Measurements from ENCODE around the gene KLK1.
"Not testable (repeated sequence)": the region's sequence is repeated elsewhere in the genome, so short reads cannot be mapped to it uniquely, and the experiment has no call there.

The KLK1 gene

GRCh38 chr19:50817941-50818858 lies 5.4 kb downstream of the KLK1 start:
- no peak for DNase-seq (ENCODE audit: insufficient read length, low spot score)

GRCh38 chr19:50815439-50815838 lies 8.1 kb downstream of the KLK1 start:
- DNase-seq (ENCODE audit: insufficient read length, low spot score) (no peak), FAIRE-seq (no peak)

More at GRCh38 chr19:50817941-50818858, 5.4 kb downstream of the KLK1 start:
- no peak for FAIRE-seq

DNA sequence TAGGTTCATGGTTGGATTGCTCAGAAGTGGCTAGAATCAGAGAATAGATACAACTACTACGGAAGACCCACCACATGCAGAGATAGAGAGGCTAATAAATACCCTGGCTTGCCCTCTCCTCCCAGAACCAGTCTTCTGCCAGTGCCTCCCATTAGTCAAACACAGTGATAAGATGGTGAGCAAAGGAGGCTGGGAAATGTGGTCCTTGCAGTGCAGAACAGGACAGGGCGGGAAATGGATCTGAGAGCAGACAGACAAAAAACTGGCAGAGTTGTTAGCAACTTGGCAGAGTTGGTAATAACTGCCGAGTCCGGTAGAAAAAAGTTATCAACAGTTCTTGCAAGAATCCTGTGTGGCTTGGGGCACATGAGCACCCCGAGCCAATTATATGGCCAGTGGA lies 8.7 kb downstream of the KLK1 start:
- no peak for DNase-seq (ENCODE audit: insufficient read length, low spot score)
- no peak for FAIRE-seq

- FAIRE-seq (no peak), DNase-seq (ENCODE audit: insufficient read length, low spot score) (no peak)
These were observed 11.1 kb downstream of the KLK1 start for GRCh38 chr19:50812474-50812873.

DNA sequence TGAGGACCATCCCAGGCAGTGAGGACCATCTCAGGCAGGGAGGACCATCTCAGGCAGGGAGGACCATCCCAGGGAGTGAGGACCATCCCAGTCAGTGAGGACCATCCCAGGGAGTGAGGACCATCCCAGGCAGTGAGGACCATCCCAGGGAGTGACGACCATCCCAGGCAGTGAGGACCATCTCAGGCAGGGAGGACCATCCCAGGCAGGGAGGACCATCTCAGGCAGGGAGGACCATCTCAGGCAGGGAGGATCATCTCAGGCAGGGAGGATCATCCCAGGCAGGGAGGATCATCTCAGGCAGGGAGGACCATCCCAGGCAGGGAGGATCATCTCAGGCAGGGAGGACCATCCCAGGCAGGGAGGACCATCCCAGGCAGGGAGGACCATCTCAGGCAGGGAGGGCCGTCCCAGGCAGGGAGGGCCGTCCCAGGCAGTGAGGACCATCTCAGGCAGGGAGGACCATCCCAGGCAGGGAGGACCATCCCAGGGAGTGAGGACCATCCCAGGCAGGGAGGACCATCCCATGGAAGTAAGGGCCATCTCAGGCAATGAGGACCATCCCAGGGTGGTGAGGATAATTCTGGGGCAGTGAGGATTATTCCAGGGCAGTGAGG lies 11.9 kb downstream of the KLK1 start:
- DNase-seq (ENCODE audit: insufficient read length, low spot score) = not testable (repeated sequence)
- FAIRE-seq = peak; percentile 71

DNA sequence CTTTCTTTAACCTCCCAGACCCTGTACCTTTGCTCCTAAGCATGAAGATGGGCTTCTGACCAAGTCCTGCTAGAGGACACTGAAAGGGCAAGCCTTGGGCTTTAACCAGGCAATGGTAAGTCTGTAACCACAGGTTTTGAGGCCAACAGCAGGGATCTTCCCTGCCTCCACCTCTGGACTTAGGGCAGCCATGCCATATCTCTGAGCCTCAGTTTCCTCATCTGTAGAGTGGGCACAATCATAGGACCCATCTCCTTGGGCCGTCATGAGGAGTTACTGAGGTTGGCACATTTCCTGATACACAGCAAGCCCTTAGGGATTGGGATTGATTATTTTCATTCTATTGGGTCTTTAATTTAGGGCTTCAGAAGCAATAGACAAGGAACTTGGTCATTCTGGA lies 14.7 kb downstream of the KLK1 start:
- no peak for DNase-seq (ENCODE audit: insufficient read length, low spot score)
- no peak for FAIRE-seq

DNA sequence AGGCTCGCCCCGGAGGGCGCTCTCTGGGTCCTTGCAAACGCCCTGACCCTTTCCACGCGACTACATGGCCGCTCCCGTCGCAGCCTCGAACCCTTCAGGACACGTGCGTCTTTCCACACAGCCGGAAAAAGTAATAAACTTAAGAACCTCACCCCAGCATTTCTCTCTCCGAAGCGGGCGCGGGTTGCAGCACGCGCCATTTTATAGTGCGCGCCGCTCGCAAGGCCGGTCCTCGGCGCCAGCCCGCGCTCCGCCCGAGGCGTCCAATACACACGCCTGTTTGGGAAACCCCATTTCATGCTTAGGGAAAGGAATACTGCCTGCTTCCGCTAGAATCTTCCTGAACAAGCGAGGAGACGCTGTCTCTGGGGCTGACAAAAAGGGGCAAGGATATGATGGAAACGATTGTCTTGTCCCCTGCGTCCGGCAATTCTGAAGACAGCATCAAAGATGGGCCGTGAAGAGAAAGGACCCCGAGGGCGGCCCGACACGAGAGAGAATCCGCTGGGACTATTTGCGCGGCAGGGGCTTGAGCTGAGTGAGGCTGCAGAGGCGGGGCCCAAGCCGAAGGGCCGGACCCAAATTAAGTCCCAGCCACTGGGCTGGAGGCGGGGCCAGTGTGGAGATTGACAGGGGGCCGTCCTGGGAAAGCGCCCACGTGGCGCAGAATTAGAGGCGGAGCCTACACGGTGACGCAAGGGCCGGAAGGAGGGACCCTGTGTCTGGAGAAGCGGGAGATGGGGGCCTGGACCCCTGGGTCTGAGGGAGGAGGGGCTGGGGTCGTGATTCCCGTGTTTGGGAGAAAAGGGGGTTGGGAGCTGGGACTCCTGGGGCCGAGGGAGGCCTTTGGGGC lies 18.9 kb downstream of the KLK1 start:
- DNase-seq (ENCODE audit: insufficient read length, low spot score) = peak; percentile 95
- FAIRE-seq = no peak

- no peak for FAIRE-seq
- no peak for DNase-seq (ENCODE audit: insufficient read length, low spot score)
These were observed 19.8 kb downstream of the KLK1 start for GRCh38 chr19:50803633-50804419.

GRCh38 chr19:50801107-50801506 lies 22.5 kb downstream of the KLK1 start:
- DNase-seq (ENCODE audit: insufficient read length, low spot score) (no peak), FAIRE-seq (no peak)

GRCh38 chr19:50799547-50799851 lies 24.1 kb downstream of the KLK1 start:
- FAIRE-seq (no peak), DNase-seq (ENCODE audit: insufficient read length, low spot score) (no peak)

DNA sequence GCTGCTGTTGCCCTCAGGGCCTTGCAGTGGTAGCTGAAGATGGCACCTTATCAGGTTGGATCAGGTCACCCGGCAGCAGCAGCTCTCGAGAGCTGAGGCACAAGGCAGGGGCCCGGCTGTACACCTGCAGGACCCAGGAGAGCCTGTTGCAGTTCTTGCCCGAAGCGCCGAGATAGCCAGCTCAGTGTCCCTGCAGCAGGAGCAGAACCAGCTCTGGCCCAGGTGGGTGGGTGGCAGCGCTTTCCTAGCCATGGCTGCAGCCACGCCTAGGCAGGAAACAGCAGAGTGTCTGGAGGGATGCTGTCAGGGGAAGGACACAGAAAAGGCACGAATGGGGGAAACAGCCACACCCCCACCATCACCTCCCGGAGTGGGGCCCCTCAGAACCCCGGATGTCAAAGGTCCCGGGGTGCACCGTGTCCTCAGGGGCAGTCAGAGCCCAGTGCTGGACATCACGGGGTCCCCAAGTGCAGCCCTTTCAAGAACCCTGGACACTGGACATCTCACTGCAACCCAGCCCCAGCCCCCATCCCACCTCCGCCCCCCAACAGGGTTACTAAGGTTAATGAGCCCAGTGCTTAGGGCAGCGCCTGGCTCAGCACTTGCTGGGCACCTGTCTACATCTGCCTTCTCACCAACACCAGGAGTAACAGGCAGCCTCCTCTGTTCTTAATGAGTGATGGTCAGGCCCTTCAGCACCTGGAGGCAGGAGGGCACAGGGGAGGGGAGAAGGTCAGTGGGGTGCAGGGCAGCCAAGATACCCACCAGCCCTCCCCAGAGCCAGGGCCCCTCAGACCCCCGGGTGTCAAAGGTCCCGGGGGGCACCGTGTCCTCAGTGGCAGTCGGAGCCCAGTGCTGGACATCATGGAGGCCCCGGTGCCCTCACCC lies 24.7 kb downstream of the KLK1 start:
- FAIRE-seq (no peak), DNase-seq (ENCODE audit: insufficient read length, low spot score) (no peak)

DNA sequence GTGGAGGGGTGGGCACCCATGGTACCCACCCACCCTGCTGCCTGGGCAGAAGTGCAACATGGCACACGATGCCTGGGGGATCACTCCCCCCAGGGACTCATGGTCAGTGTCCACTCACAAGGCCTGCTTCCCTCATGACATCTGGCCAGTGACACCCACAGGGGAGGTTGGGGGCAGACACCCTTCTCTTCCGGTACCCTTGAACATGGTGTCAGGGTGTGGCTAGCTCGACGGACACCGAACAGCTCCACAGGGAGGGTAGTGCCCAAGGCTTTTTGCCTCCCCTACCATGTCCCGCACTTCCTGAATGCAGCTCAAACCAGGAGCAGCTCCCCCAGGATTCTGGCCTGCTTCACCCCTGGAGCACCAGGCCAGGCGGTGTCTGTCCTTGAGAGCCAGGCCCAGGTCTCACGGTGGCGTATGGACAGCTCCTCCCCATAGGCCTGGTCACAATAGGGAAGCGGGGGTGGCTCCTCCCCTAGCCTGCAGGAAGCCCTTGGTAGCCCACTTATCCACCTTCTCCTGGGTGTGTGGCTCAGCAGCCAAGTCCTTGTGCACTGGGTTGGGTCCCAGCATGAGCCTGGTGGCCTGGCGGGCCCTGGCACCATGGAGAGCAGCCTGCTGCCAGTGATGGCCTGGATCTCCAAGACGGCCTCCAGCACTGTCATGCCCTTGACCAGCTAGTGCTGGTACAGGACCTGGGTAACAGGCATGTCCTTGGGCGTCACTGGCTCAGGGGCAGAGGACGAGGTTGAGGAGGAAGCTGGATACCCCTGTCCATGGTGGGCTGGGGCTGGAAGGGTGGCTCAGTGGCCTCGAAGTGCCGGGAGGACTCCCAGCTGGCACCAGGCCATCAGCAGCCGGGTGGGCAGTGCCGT lies 25.6 kb downstream of the KLK1 start:
- no peak for DNase-seq (ENCODE audit: insufficient read length, low spot score)
- FAIRE-seq = no peak

DNA sequence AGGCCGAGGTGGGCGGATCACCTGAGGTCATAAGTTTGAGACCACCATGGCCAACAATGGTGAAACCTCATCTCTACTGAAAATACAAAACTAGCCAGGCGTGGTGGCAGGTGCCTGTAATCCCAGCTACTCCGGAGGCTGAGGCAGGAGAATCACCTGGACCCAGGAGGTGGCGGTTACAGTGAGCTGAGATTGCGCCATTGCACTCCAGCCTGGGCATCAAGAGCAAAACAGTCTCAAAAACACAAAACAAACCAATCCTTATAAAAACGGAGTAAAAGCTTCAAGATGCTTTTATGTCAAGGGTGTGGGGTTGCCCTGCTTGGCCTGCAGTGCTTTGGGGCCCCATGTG lies 26.2 kb downstream of the KLK1 start:
- FAIRE-seq = no peak
- no peak for DNase-seq (ENCODE audit: insufficient read length, low spot score)

GRCh38 chr19:50796634-50797428 lies 26.8 kb downstream of the KLK1 start:
- DNase-seq (ENCODE audit: insufficient read length, low spot score) (no peak), FAIRE-seq (no peak)

- DNase-seq (ENCODE audit: insufficient read length, low spot score) = no peak
- FAIRE-seq = no peak
These were observed 27.4 kb downstream of the KLK1 start for GRCh38 chr19:50796128-50796633.

- no peak for FAIRE-seq
- no peak for DNase-seq (ENCODE audit: insufficient read length, low spot score)
These were observed 27.9 kb downstream of the KLK1 start for GRCh38 chr19:50795664-50796073.

GRCh38 chr19:50794876-50795663 lies 28.5 kb downstream of the KLK1 start:
- DNase-seq (ENCODE audit: insufficient read length, low spot score) (no peak), FAIRE-seq (peak; percentile 52)
